GM12873 (cell line): ENCODE results near the gene MAS1L.

Experiments
- CTCF ChIP-seq: IDR thresholded peaks from 2 replicates; pipeline ENCODE4 v1.5.1; 2012; ENCODE audit warnings: low read depth, mild to moderate bottlenecking, moderate library complexity, low read length, control low read depth; ENCODE audit not compliant: insufficient read depth; ENCODE audit errors: missing control alignments

The MAS1L gene

GRCh38 chr6:29439006-29439405 is 48.8 kb downstream of the MAS1L start, which contains the start of gene OR10C1:
TSS of gene OR10C1 (plus strand) at chr6:29439306. CDS start at chr6:29440016, 710 bp downstream.
- no peak for TF ChIP-seq CTCF
